Inflammatory macrophage treated with lipopolysaccharide for 4 hours (primary cell): Measurements from ENCODE around the gene SNAPC3.

Experiments
- DNase-seq: peaks from one replicate; pipeline ENCODE4 v3.0.0-alpha.2; 2020

Gene SNAPC3

DNA sequence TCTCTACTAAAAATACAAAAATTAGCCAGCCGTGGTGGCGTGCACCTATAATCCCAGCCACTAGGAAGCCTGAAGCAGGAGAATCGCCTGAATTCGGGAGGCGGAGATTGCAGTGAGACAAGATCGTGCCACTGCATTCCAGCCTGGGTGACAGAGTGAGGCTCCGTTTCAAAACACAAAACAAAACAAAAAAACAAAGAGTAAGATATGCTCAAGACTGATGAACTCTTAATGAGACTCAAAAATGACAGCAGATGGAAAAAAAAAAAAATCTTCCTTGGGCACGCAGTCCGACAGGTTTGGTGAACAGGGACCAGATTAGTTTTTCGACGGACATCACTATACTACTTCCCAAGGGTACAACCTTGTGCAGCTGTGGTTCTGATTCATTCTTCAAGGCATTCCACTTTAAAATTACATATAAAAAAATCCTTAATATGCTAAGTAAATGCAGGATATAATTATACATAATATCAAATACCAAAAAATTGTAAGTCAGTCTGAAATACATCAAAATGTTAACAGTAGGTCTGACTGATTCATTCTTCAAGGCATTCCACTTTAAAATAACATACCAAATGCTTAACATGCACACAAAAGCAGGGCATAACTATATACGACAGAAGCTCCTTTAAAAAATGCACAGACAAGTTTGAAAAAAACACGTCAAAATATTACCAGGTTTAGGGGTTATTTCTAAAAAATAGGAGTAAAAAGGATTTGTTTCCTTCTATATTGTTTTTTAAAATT, 75.7 kb downstream of the SNAPC3 start:
- no peak for DNase-seq

DNA sequence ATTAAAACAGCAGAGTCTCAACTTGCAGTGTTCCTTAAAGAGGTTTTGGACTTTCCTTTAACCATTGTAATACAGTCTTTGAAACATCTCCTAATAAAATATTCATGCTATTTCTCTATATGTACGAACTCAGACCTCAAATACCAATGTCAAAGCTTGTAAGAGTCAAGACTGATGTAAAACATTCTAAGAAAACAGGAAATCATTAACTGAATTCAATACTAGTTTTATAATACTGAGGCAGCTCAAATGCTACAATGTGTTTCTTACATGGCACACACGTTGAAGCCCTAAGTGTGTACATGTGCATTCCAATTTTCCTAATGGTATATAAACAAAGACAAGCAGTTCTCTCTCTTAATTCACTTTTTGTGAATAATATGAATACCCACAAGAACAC, 76.5 kb downstream of the SNAPC3 start:
- DNase-seq, result no peak

DNA sequence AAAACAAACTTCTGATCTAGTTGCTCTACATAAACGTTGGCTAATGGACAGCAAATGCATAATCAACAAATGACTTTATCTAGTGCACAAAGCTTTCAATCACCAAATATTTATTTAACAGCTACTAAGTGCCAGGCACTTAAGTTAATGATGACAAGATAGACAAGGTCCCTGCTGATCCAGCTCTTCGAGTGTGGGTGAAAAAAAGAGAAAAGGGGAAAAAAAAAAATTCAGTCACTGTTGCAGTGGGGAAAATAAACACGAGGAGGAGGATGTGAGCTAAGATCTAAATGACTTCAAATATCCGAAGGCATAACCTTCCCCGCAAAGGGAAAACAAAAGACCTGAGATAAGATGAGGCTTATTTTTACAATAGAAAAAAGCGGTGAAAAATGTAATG, 78.5 kb downstream of the SNAPC3 start:
- no peak for DNase-seq

DNA sequence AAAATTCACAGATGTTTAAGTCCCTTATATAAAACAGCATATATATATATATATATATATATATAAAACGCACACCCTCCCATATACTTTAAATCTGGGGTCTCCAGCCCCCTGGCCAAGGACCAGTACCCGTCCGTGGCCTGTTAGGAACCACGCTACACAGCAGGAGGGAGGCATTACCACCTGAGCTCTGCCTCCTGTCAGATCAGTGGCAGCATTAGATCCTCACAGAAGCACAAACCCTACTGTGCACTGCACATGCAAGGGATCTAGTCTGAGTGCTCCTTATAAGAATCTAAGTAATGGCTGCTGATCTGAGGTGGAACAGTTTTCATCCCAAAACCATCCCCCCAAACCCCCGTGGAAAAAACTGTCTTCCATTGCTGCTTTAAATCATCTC, 79.1 kb downstream of the SNAPC3 start:
- DNase-seq, result no peak

DNA sequence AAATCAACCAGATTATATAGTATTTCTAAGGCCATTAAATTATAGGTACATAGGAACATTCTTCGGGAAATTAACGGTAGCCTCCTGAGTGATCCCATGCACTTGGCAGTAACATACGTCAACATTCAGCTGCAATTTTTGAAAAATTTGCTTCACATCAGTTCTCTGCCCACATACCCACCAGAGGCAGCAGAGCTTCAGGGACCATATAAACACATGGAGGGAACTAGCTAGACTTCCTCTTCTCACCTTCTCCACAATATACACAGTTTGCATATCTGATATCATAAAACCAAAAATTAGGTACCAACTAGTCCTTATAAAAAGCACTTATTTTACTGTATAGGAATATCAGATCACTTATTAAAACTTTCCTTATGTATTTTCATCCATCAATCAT, 83.2 kb downstream of the SNAPC3 start:
- peak; percentile 24 for DNase-seq

DNA sequence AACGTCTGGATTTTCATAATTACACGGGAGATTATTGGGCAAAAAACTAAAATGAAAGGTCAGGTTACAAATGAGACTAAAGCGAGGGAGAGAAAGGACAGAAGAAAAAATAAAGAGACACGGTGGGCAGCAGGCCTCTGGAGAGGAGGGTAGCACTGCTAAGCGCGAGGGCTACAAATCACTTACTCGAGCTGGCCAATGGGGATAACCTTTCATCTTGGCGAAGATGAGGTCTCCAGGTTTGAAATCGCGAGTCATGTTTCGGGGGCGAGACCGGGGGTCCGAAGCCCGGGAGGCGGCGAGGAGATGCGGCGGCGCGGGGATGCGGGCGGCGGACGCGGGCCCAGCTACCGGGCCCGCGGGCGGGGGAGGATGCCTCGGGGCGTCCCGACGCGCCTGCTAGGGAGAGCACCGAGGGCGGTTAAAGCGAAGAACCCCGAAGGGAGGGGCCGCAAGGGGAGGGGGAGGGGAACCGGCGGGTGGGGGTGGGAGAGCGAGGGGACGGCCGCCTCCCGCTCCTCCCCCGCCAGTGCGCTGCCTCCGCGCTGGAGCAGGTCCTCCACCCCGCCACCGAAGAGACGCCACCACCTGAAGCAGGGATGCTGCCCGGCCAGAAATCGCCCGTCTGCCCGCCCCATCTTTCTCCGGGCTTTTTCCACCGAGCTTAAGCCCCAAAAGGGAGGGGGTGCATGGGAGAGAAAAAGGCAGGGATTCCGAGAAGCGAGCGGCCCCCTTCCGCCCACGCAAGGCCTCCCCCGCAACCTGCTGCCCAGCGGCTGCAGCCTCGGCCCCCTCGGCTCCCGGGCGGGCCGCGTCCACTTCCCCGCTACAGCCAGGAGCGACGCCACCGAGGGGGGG, 87.5 kb downstream of the SNAPC3 start:
- DNase-seq, result no peak

DNA sequence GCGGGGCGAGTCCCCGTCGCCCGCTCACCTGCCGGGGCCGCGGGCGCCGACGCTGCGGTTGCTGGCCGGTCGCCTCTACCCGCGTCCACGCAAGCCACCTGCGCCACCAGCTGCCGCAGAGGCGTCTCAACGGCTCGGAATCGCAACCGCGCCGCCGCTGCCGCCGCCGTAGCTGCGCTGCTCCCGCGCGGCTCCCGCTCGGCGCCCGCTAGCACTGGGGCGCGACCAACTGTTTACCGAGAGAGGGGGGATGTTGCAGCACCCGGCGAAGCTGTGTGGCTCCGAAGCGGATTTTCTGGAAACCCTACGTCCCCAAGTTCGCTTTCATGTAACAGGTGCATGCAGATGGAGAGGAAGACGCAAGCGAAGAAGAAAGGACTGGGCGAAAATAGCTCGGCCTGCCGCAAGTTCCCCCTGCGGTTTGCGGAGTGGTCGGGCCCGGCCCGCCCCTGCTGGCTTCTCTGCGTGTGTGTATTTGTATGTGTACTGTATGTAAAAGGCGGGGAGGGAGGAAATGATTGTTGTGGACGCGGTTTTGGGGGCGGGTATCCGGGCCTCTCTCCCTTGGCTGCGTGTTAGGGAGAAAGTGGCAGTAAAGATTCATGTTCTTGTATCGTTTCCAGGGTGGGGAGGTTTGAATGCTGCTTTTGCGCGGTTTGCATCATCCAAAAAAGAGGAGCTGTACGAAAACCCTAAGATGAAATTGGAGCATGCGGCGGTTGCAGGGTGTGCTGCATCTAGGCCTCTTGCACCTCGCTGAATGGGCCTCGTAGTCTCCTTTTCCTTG, 88.3 kb downstream of the SNAPC3 start, which contains the start of gene PSIP1:
TSS of gene PSIP1 (minus strand) at position 182 of the 787 bp plus-strand sequence. CDS start 782 bp downstream, outside the sequence.
- peak; percentile 76 for DNase-seq
